ENCODE data around the gene RRP15.

RRP15 gene

GRCh38 chr1:218344814-218345672 is 60.0 kb downstream of the RRP15 start, which contains the start of gene TGFB2:
TSS of gene TGFB2 (plus strand) at chr1:218345336. CDS start at chr1:218346702, 1,366 bp downstream.
- peak; percentile 44 for TF ChIP-seq CTCF (conservative IDR thresholded peaks at IDR 0.05; ENCODE audit: low read depth, low read length)
- peak; percentile 97 for DNase-seq (ENCODE audit: low read depth)
- H3K4me3 ChIP-seq (ENCODE audit: low read depth, low read length): peak within 1 kb of the TSS; percentile 82

GRCh38 chr1:218345673-218346390 is 60.7 kb downstream of the RRP15 start:
- TF ChIP-seq CTCF (conservative IDR thresholded peaks at IDR 0.05; ENCODE audit: low read depth, low read length): no peak
- peak; percentile 87 for DNase-seq (ENCODE audit: low read depth)
- H3K4me3 ChIP-seq (ENCODE audit: low read depth, low read length): peak overlapping the region; percentile 82

- DNase-seq (ENCODE audit: low read depth): no peak
- peak overlapping the region; percentile 82 for H3K4me3 ChIP-seq (ENCODE audit: low read depth, low read length)
- TF ChIP-seq CTCF (conservative IDR thresholded peaks at IDR 0.05; ENCODE audit: low read depth, low read length): no peak
Observed at GRCh38 chr1:218346391-218347204, 61.5 kb downstream of the RRP15 start.

- peak overlapping the region; percentile 82 for H3K4me3 ChIP-seq (ENCODE audit: low read depth, low read length)
- DNase-seq (ENCODE audit: low read depth): peak; percentile 78
- TF ChIP-seq CTCF (conservative IDR thresholded peaks at IDR 0.05; ENCODE audit: low read depth, low read length): peak; percentile 8
Observed at GRCh38 chr1:218347336-218347722, 62.2 kb downstream of the RRP15 start.

- peak overlapping the region; percentile 82 for H3K4me3 ChIP-seq (ENCODE audit: low read depth, low read length)
- TF ChIP-seq CTCF (conservative IDR thresholded peaks at IDR 0.05; ENCODE audit: low read depth, low read length): no peak
- DNase-seq (ENCODE audit: low read depth): peak; percentile 94
Observed at GRCh38 chr1:218347723-218348627, 62.9 kb downstream of the RRP15 start.

GRCh38 chr1:218348628-218349071 is 63.6 kb downstream of the RRP15 start:
- no peak for DNase-seq (ENCODE audit: low read depth)
- no peak for TF ChIP-seq CTCF (conservative IDR thresholded peaks at IDR 0.05; ENCODE audit: low read depth, low read length)
- peak overlapping the region; percentile 82 for H3K4me3 ChIP-seq (ENCODE audit: low read depth, low read length)
